Karpas-422 (cell line): ENCODE measurements around the gene ARHGAP40. TPM values are rescaled to one million over a fixed set of nuclear protein-coding genes. Genes with fewer than 3 reads are reported as not detected.

Experiments used
- DNase-seq: peaks from one replicate; pipeline ENCODE4 v3.0.0-alpha.2; 2015
- H2AFZ ChIP-seq: fragments of 200-600 bp; sonication (generic); 2 replicates; pipeline ENCODE4 v1.6.1; 2014; ENCODE audit warnings: antibody characterized with exemption, low read length, mixed read lengths
- H3K27ac ChIP-seq: fragments of 200-600 bp; sonication (generic); 2 replicates; pipeline ENCODE4 v1.5.1; 2014; ENCODE audit warnings: mild to moderate bottlenecking, low read length, moderate library complexity
- H3K27me3 ChIP-seq: fragments of 200-600 bp; sonication (generic); 2 replicates; pipeline ENCODE4 v1.6.1; 2014; ENCODE audit warnings: low read length, mixed read lengths
- H3K36me3 ChIP-seq: fragments of 200-600 bp; sonication (generic); 2 replicates; pipeline ENCODE4 v1.6.1; 2014; ENCODE audit warnings: low read length, mixed read lengths; ENCODE audit not compliant: insufficient read depth
- H3K4me1 ChIP-seq: fragments of 200-600 bp; sonication (generic); 2 replicates; pipeline ENCODE4 v1.6.1; 2014; ENCODE audit warnings: mild to moderate bottlenecking, low read length, mixed read lengths
- H3K4me2 ChIP-seq: fragments of 200-600 bp; sonication (generic); 2 replicates; pipeline ENCODE4 v1.6.1; 2014; ENCODE audit warnings: low read length, low read depth, mild to moderate bottlenecking; ENCODE audit not compliant: poor library complexity, severe bottlenecking
- H3K4me3 ChIP-seq: fragments of 200-600 bp; sonication (generic); 2 replicates; pipeline ENCODE4 v1.5.1; 2014; ENCODE audit warnings: mild to moderate bottlenecking, antibody characterized with exemption, low read length, mixed read lengths
- H3K79me2 ChIP-seq: fragments of 200-600 bp; sonication (generic); 2 replicates; pipeline ENCODE4 v1.6.1; 2014; ENCODE audit warnings: mild to moderate bottlenecking, low read length, mixed read lengths
- H3K9ac ChIP-seq: fragments of 200-600 bp; sonication (generic); 2 replicates; pipeline ENCODE4 v1.6.0; 2014; ENCODE audit warnings: low read length
- H3K9me2 ChIP-seq: fragments of 200-600 bp; sonication (generic), shearing (Covaris generic); replicated peaks from 2 replicates; pipeline ENCODE4 v1.6.0; 2014; ENCODE audit warnings: mild to moderate bottlenecking, low read length, moderate library complexity; ENCODE audit not compliant: insufficient read depth
- H3K9me3 ChIP-seq: fragments of 300-700, 200-600 bp; sonication (generic); 2 replicates; pipeline ENCODE4 v1.6.1; 2014; ENCODE audit warnings: low read length, mixed read lengths
- H4K20me1 ChIP-seq: fragments of 200-600 bp; sonication (generic); 2 replicates; pipeline ENCODE4 v1.6.1; 2014; ENCODE audit warnings: mild to moderate bottlenecking, antibody characterized with exemption, low read length, low read depth; ENCODE audit not compliant: insufficient read depth
- total RNA-seq: library from RNA; depleted of rRNA; stranded (reverse); fragments of >200 nt; shearing (Covaris generic); gene quantifications from 2 replicates; pipeline ENCODE4 v1.2.3, GENCODE V29; 2014; ENCODE audit warnings: low replicate concordance

The ARHGAP40 gene
- total RNA-seq, 1 experiment from 2014 or later: not detected

GRCh38 chr20:38645351-38645750 is 43.7 kb downstream of the ARHGAP40 start:
- Histone ChIP-seq H3K4me2 (no peak overlapping the region), H3K9me2 (no peaks in the 10 kb centered on the region), H3K79me2 (no peaks in the 10 kb centered on the region), H3K27me3 (no peaks in the 10 kb centered on the region), H3K4me1 (peaks cover 9% of the 10 kb centered on the region), H3K9me3 (no peaks in the 10 kb centered on the region), H3K9ac (no peak overlapping the region), H3K4me3 (no peak overlapping the region), H4K20me1 (no peaks in the 10 kb centered on the region), H2AFZ (no peak overlapping the region), H3K27ac (no peak overlapping the region), H3K36me3 (no peaks in the 10 kb centered on the region)
- no peak for DNase-seq

GRCh38 chr20:38645980-38646858 is 44.6 kb downstream of the ARHGAP40 start:
- DNase-seq: peak; percentile 93
- Histone ChIP-seq H3K9ac (peak overlapping the region; percentile 51), H2AFZ (peak overlapping the region; percentile 74; the same call in 1 of the 2 replicates), H3K36me3 (no peaks in the 10 kb centered on the region), H3K9me3 (no peaks in the 10 kb centered on the region), H3K4me2 (peak overlapping the region; percentile 73), H3K27me3 (no peaks in the 10 kb centered on the region), H4K20me1 (no peaks in the 10 kb centered on the region), H3K4me3 (peak overlapping the region; percentile 51; the same call in 1 of the 2 replicates), H3K4me1 (peaks cover 9% of the 10 kb centered on the region), H3K27ac (no peak overlapping the region), H3K9me2 (no peaks in the 10 kb centered on the region), H3K79me2 (no peaks in the 10 kb centered on the region)

DNA sequence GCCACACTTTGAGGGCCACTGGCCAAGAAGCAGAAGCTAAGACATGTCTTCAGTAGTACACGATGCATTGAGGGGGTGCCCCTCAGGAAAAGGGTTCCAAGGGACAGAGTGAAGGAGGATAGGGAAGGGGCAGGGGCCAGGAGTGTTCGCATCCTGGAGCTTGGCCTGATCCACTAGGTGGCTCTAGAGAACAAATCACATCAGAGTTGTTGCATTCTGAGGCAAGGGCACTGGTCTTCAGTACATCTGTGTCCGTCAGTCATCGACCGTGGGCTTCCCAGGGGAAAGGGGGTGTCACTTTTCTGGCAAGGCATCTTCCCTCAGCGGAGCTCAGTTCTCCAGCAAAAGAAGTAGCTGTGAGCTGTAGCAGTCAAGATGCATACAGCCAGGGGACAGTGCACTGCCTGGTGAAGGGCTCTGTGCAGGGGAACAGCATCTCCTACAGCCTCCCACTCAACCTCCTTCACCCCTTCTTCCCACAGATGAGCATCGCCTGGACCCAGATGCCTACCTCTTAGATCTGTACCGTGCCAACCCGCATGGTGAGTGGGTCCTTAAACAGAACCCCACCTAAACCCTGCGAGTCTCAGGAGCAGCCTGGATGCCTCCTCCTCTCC is 47.8 kb downstream of the ARHGAP40 start:
- DNase-seq: peak; percentile 66
- Histone ChIP-seq H3K27me3 (no peaks in the 10 kb centered on the region), H3K36me3 (no peaks in the 10 kb centered on the region), H4K20me1 (no peaks in the 10 kb centered on the region), H3K4me1 (peaks cover 9% of the 10 kb centered on the region), H3K4me3 (no peak overlapping the region), H3K9ac (no peak overlapping the region), H3K79me2 (no peaks in the 10 kb centered on the region), H3K27ac (no peak overlapping the region), H3K9me2 (no peaks in the 10 kb centered on the region), H2AFZ (no peak overlapping the region), H3K9me3 (no peaks in the 10 kb centered on the region), H3K4me2 (no peak overlapping the region)

DNA sequence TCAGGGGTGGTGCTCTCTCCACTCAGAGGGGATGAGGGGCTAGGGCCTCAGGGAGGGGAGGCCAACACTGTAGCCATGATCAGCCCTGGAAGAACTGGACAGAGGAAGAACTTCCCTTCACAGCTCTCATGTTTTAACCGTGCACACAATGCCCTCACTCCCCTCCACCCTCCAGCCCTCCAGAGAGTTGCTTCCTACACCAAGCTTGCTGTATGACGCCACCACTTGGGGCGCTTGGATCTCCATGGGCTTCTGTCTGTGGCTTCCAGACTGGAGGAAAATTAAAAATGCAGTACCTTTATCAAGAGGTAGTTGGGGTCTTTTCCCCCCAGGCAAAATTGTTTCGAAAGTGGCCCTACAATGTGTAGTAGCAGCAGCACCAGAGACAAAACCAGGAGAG is 48.4 kb downstream of the ARHGAP40 start:
- no peaks in the 10 kb centered on the region for H3K36me3 ChIP-seq

DNA sequence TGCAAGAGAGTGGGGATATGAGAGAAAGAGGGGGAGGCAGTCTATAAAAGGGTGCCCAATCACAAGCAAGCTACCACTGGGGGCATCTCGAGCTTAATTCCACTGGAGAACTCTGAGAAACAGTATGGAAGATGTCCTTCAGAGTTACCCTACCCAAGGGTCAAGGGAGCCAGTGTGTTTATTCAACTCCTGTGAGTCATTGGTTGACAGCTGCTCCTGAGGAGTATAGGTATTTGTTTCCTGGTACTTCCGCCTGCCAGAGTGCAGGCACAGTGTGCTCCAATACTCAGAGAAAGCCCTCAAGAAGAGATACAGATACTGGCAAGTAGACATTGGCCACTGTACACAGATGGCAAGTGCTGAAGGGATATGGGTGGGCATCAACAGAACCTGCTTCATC is 49.5 kb downstream of the ARHGAP40 start:
- H3K9ac ChIP-seq: no peak overlapping the region
- H3K4me3 ChIP-seq: no peak overlapping the region
- H3K9me3 ChIP-seq: no peaks in the 10 kb centered on the region
- H4K20me1 ChIP-seq: no peaks in the 10 kb centered on the region
- no peaks in the 10 kb centered on the region for H3K36me3 ChIP-seq
- no peaks in the 10 kb centered on the region for H3K27me3 ChIP-seq
- no peak overlapping the region for H3K4me2 ChIP-seq
- DNase-seq: no peak
- no peak overlapping the region for H2AFZ ChIP-seq
- peaks cover 5% of the 10 kb centered on the region for H3K4me1 ChIP-seq
- no peaks in the 10 kb centered on the region for H3K9me2 ChIP-seq
- H3K79me2 ChIP-seq: no peaks in the 10 kb centered on the region
- H3K27ac ChIP-seq: no peak overlapping the region

More for the DNA sequence above, 48.4 kb downstream of the ARHGAP40 start:
- no peak overlapping the region for H3K4me2 ChIP-seq
- H3K9me2 ChIP-seq: no peaks in the 10 kb centered on the region
- no peak overlapping the region for H2AFZ ChIP-seq
- no peak overlapping the region for H3K27ac ChIP-seq
- peaks cover 9% of the 10 kb centered on the region for H3K4me1 ChIP-seq
- no peaks in the 10 kb centered on the region for H3K79me2 ChIP-seq
- no peak for DNase-seq
- H3K9me3 ChIP-seq: no peaks in the 10 kb centered on the region
- H4K20me1 ChIP-seq: no peaks in the 10 kb centered on the region
- no peak overlapping the region for H3K4me3 ChIP-seq
- H3K9ac ChIP-seq: no peak overlapping the region
- H3K27me3 ChIP-seq: no peaks in the 10 kb centered on the region

DNA sequence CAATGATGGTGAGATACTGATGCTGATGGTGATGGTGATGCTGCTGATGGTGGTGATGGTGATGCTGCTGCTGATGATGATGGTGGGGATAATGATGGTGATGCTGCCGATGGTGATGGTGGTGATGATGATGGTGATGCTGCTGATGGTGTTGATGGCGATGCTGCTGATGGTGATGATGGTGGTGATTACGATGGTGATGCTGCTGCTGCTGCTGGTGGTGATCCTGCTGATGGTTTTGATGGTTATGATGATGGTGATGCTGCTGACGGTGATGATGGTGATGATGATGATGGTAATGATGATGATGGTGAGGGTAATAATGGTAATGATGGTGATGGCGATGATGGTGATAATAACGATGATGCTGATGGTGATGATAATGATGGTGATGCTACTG is 50.0 kb downstream of the ARHGAP40 start:
- Histone ChIP-seq H3K79me2 (no peaks in the 10 kb centered on the region), H3K27me3 (no peaks in the 10 kb centered on the region), H3K4me2 (no peak overlapping the region), H3K4me1 (peaks cover 1% of the 10 kb centered on the region), H3K9ac (no peak overlapping the region), H3K4me3 (no peak overlapping the region), H2AFZ (no peak overlapping the region), H3K9me3 (no peaks in the 10 kb centered on the region), H3K9me2 (no peaks in the 10 kb centered on the region), H3K36me3 (no peaks in the 10 kb centered on the region), H4K20me1 (no peaks in the 10 kb centered on the region), H3K27ac (no peak overlapping the region)
- DNase-seq: no peak

- Histone ChIP-seq H4K20me1 (no peaks in the 10 kb centered on the region), H3K27me3 (no peaks in the 10 kb centered on the region), H3K27ac (no peak overlapping the region), H3K36me3 (no peaks in the 10 kb centered on the region), H3K79me2 (no peaks in the 10 kb centered on the region), H3K4me3 (no peak overlapping the region), H2AFZ (no peak overlapping the region), H3K9ac (no peak overlapping the region), H3K4me1 (no peaks in the 10 kb centered on the region), H3K9me2 (no peaks in the 10 kb centered on the region), H3K9me3 (no peaks in the 10 kb centered on the region), H3K4me2 (no peak overlapping the region)
- DNase-seq: no peak
Observed at GRCh38 chr20:38652995-38653394, 51.4 kb downstream of the ARHGAP40 start.

DNA sequence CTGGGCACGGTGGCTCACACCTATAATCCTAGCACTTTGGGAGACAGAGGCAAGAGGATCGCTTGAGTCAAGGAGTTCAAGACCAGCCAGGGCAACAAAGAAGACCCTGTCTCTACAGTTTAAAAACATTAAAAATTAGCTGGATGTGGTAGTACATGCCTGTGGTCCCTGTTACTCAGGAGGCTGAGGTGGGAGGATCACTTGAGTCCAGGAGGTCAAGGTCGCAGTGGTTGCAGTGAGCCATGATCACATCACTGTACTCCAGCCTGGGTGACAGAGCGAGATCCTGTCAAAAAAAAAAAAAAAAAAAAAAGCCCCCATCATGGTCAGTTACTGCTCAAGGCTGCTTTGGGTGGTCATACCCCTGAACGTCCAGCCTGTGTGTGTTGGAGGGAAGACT is 55.8 kb downstream of the ARHGAP40 start:
- Histone ChIP-seq H3K4me2 (no peak overlapping the region), H3K27ac (no peak overlapping the region), H2AFZ (no peak overlapping the region), H3K4me3 (no peak overlapping the region), H3K4me1 (no peaks in the 10 kb centered on the region), H3K79me2 (no peaks in the 10 kb centered on the region), H3K9me2 (no peaks in the 10 kb centered on the region), H3K9ac (no peak overlapping the region), H3K9me3 (no peaks in the 10 kb centered on the region), H3K36me3 (no peaks in the 10 kb centered on the region), H3K27me3 (no peaks in the 10 kb centered on the region), H4K20me1 (no peaks in the 10 kb centered on the region)
- no peak for DNase-seq
